ENCODE data around the gene WDR38.

The WDR38 gene

DNA sequence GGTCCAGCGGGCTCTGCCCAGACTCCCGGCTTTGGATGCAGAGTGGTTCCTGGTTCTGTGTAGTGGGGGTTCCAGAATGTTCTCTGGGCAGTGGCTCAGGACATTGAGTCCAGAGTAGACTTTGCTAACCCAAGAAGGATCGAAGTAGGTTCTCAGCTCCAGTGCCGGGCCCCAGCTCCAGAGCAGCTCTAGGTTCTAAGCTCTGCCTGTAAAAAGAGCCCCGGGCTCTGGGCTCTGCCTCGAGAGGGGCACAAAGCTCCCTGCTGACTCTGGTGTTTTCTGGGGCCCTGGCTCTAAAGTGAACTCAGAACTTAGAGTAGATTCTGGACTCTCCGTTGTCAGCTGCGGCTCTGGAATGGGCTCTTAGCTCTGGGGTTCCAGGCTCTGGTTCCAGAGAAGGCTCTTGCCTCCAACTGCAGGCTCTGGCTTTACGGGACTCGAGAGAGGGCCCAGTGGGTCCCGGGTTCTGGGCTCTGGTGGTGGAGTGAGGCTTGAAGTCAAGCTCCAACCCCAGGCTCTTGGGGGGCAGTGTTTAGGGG, 414 bp downstream of the WDR38 start:
- H3K4me3 ChIP-seq (ENCODE audit: control insufficient read depth, low read depth, low read length) = peak overlapping the region; percentile 41
- TF ChIP-seq CTCF (conservative IDR thresholded peaks at IDR 0.05; ENCODE audit: control insufficient read depth, insufficient read depth, low read depth, low read length) = no peak
- no peak for DNase-seq (ENCODE audit: low read depth)

DNA sequence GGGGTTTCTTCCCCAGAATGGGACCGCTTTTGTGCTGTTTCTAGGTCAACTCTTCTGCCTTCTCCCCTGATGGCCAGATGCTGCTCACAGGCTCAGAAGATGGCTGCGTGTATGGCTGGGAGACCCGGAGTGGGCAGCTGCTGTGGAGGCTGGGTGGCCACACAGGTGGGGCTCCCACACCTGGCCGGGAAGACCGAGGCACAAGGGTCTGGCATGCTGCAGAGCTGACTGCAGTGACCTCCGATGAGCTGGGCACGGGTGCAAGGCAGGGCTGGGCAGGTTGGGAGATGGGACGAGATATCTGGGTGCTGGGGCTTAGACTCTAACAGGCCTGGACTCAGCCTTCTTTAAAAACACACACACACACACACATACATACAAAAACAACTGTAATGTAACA, 901 bp downstream of the WDR38 start:
- TF ChIP-seq CTCF (conservative IDR thresholded peaks at IDR 0.05; ENCODE audit: control insufficient read depth, insufficient read depth, low read depth, low read length) = no peak
- no peak overlapping the region for H3K4me3 ChIP-seq (ENCODE audit: control insufficient read depth, low read depth, low read length)
- DNase-seq (ENCODE audit: low read depth) = no peak

GRCh38 chr9:124854822-124855221, 1.6 kb downstream of the WDR38 start:
- no peak overlapping the region for H3K4me3 ChIP-seq (ENCODE audit: control insufficient read depth, low read depth, low read length)
- no peak for DNase-seq (ENCODE audit: low read depth)
- TF ChIP-seq CTCF (conservative IDR thresholded peaks at IDR 0.05; ENCODE audit: control insufficient read depth, insufficient read depth, low read depth, low read length) = no peak

DNA sequence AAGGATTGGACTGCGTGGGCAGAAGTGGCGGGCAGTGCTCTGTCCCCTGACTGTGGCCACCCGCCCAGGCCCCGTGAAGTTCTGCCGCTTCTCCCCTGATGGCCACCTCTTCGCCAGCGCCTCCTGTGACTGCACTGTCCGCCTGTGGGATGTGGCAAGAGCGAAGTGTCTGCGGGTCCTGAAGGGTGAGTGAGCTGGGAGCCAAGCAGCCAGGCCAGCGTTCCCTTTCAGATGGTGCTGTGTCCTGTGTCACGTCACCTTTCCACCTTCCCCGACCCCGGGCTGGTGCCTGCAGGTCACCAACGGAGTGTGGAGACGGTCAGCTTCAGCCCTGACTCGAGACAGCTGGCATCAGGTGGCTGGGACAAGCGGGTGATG, 2.3 kb downstream of the WDR38 start:
- H3K4me3 ChIP-seq (ENCODE audit: control insufficient read depth, low read depth, low read length) = no peak overlapping the region
- no peak for DNase-seq (ENCODE audit: low read depth)
- TF ChIP-seq CTCF (conservative IDR thresholded peaks at IDR 0.05; ENCODE audit: control insufficient read depth, insufficient read depth, low read depth, low read length) = no peak

DNA sequence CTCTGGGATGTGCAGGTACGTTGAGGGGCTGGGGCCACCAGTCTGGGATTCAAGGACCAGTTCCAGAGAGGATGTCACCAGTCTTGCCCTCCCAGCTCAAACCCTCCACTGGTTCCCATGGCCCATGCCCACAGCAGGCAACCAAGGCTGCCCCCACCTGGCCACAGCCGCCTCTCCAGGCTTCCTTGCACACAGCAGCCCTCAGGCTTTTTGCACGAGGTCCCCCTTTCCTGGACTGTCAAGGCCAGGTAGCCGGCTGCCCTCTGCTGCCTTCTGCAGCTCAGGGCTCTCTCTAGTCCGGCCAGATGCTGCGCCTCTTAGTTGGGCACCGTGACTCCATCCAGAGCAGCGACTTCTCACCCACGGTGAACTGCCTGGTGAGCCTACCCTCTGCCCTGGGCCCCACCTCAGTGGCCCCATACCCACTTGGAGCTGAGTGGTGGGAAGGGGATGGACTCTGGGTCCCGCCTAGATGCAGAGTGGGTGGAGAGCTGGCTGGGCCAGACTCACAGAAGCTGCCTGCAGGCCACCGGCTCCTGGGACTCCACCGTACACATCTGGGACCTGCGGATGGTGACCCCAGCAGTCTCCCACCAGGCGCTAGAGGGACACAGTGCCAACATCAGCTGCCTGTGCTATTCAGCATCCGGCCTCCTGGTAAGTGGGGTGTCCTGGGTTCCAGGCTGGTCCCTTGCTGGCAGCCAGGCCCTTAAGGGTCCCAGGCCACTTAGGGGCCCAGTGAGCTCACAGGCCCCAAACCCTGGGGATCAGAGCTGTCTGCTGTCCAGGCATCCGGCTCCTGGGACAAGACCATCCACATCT, 2.9 kb downstream of the WDR38 start:
- DNase-seq (ENCODE audit: low read depth) = peak; percentile 31
- peak; percentile 35 for TF ChIP-seq CTCF (conservative IDR thresholded peaks at IDR 0.05; ENCODE audit: control insufficient read depth, insufficient read depth, low read depth, low read length)
- H3K4me3 ChIP-seq (ENCODE audit: control insufficient read depth, low read depth, low read length) = no peak overlapping the region

DNA sequence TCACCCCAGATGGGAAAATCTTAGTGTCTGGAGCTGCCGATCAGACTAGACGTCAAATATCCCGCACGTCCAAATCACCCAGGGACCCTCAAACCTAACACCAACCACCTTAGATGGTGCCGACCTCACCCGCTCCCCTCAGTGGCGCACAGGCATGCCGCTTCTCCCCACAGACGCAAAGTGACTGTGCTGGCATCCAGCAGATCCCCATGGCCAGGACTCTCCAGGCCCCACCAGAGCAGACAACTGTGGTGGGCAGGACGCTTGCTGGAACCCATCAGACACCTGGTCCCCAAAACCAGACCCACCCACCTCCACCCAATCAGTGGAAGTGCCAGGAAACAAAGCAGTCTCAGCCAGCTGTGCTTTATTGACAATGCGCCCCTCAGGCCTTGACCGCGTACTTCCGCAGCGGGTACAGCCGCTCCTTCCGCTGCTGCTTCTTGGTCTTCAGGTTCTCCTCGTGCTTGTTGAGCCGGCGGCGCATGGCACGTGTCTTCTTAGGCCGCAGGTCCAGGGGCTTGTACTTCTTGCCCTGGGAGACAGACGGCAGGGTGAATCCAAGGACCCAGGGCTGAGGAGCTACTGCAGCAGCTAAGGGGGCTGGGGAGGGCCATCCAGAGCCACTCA, 4.4 kb downstream of the WDR38 start:
- no peak for DNase-seq (ENCODE audit: low read depth)
- H3K4me3 ChIP-seq (ENCODE audit: control insufficient read depth, low read depth, low read length) = no peak overlapping the region
- TF ChIP-seq CTCF (conservative IDR thresholded peaks at IDR 0.05; ENCODE audit: control insufficient read depth, insufficient read depth, low read depth, low read length) = no peak

Measured in fibroblast of mammary gland (primary cell).